Neural cell (in vitro differentiated cells): ENCODE data around the gene BROX. TPM values are rescaled to one million over a fixed set of nuclear protein-coding genes. Genes with fewer than 3 reads are reported as not detected.

Source experiments
- H2AFZ ChIP-seq: fragments of 200-600, 300-800 bp; sonication (generic), shearing (Covaris generic); 2 replicates; pipeline ENCODE4 v1.6.0; 2014; ENCODE audit warnings: low read depth, mild to moderate bottlenecking, antibody characterized with exemption, low read length, moderate library complexity
- H3F3A ChIP-seq: fragments of 200-600 bp; shearing (Covaris generic); 2 replicates; pipeline ENCODE4 v1.6.1; 2016; ENCODE audit warnings: mild to moderate bottlenecking, moderate library complexity, mixed read lengths, antibody characterized with exemption, low read length; ENCODE audit not compliant: insufficient read depth, poor library complexity, severe bottlenecking
- H3K27ac ChIP-seq: fragments of 200-600, 300-800 bp; sonication (generic), shearing (Covaris generic); 2 replicates; pipeline ENCODE4 v1.5.1; 2014; ENCODE audit warnings: mild to moderate bottlenecking, low read length, moderate library complexity
- H3K27me3 ChIP-seq: fragments of 300-800, 200-600 bp; sonication (generic), shearing (Covaris generic); 2 replicates; pipeline ENCODE4 v1.6.0; 2014; ENCODE audit warnings: mild to moderate bottlenecking, low read depth, low read length, moderate library complexity; ENCODE audit not compliant: insufficient read depth
- H3K36me3 ChIP-seq: fragments of 300-800, 200-600 bp; sonication (generic), shearing (Covaris generic); 2 replicates; pipeline ENCODE4 v1.5.1; 2014; ENCODE audit warnings: mild to moderate bottlenecking, antibody characterized with exemption, low read length, moderate library complexity; ENCODE audit not compliant: insufficient read depth
- H3K4me2 ChIP-seq: fragments of 300-800, 200-600 bp; sonication (generic), shearing (Covaris generic); 2 replicates; pipeline ENCODE4 v1.6.0; 2014; ENCODE audit warnings: mild to moderate bottlenecking, low read length
- H3K4me3 ChIP-seq: fragments of 300-800, 200-600 bp; sonication (generic), shearing (Covaris generic); 2 replicates; pipeline ENCODE4 v1.5.1; 2014; ENCODE audit warnings: mild to moderate bottlenecking, low read length, moderate library complexity
- H3K79me2 ChIP-seq: fragments of 200-600 bp; shearing (Covaris generic); replicated peaks from 2 replicates; pipeline ENCODE4 v1.6.0; 2014; ENCODE audit warnings: mild to moderate bottlenecking, low read length, moderate library complexity; ENCODE audit not compliant: insufficient read depth
- H3K9ac ChIP-seq: fragments of 300-800, 200-600 bp; sonication (generic), shearing (Covaris generic); 2 replicates; pipeline ENCODE4 v1.6.1; 2016; ENCODE audit warnings: mild to moderate bottlenecking, low read length, mixed read lengths
- H3K9me2 ChIP-seq: fragments of 200-600 bp; shearing (Covaris generic); 2 replicates; pipeline ENCODE4 v1.6.1; 2016; ENCODE audit warnings: mild to moderate bottlenecking, low read length, mixed read lengths; ENCODE audit not compliant: insufficient read depth
- H3K9me3 ChIP-seq: fragments of 200-600, 300-800 bp; sonication (generic), shearing (Covaris generic); 2 replicates; pipeline ENCODE4 v1.6.1; 2016; ENCODE audit warnings: mild to moderate bottlenecking, mixed run types, low read length, moderate library complexity, mixed read lengths
- H4K20me1 ChIP-seq: fragments of 200-600 bp; shearing (Covaris generic); 2 replicates; pipeline ENCODE4 v1.6.1; 2016; ENCODE audit warnings: mild to moderate bottlenecking, mixed run types; ENCODE audit not compliant: insufficient read depth
- EP300 ChIP-seq: fragments of 450-650 bp; conservative IDR thresholded peaks from 2 replicates; pipeline ENCODE4 v1.6.1; 2014; ENCODE audit warnings: antibody characterized with exemption, mild to moderate bottlenecking, moderate library complexity; ENCODE audit not compliant: poor library complexity, severe bottlenecking
- EZH2 ChIP-seq: fragments of 200-600, 300-800 bp; shearing (Covaris generic), sonication (generic); IDR thresholded peaks from 2 replicates; pipeline ENCODE4 v1.6.1; 2014; ENCODE audit warnings: antibody characterized with exemption, low read length, borderline replicate concordance, mild to moderate bottlenecking; ENCODE audit not compliant: insufficient read depth, poor library complexity, severe bottlenecking
- MXI1 ChIP-seq: fragments of 450-650 bp; conservative IDR thresholded peaks from 2 replicates; pipeline ENCODE4 v1.6.1; 2014; ENCODE audit warnings: antibody characterized with exemption, mild to moderate bottlenecking; ENCODE audit not compliant: poor library complexity, severe bottlenecking
- POLR2AphosphoS5 ChIP-seq: IDR thresholded peaks from 2 replicates; pipeline ENCODE4 v1.6.1; 2012
- RAD21 ChIP-seq: fragments of 450-650 bp; conservative IDR thresholded peaks from 2 replicates; pipeline ENCODE4 v1.6.1; 2014; ENCODE audit warnings: antibody characterized with exemption, mild to moderate bottlenecking, moderate library complexity
- REST ChIP-seq: IDR thresholded peaks from 2 replicates; pipeline ENCODE4 v1.6.1; 2012; ENCODE audit warnings: borderline replicate concordance
- SMC3 ChIP-seq: fragments of 450-650 bp; conservative IDR thresholded peaks from 2 replicates; pipeline ENCODE4 v1.6.1; 2014; ENCODE audit warnings: antibody characterized with exemption, mild to moderate bottlenecking, moderate library complexity; ENCODE audit not compliant: poor library complexity
- TAF1 ChIP-seq: IDR thresholded peaks from 2 replicates; pipeline ENCODE4 v1.6.1; 2012; ENCODE audit warnings: low read depth
- polyA plus RNA-seq: library from polyadenylated mRNA; depleted of rRNA; stranded (reverse); fragments of >200 nt; gene quantifications from 2 replicates; pipeline ENCODE4 v1.2.3, GENCODE V29; 2014
- TF ChIP-seq, protein P1 (sequence below): fragments of 450-650 bp; IDR thresholded peaks from 2 replicates; pipeline ENCODE4 v1.5.1; 2014; ENCODE audit warnings: antibody characterized with exemption, mild to moderate bottlenecking, moderate library complexity; ENCODE audit not compliant: poor library complexity, severe bottlenecking

BROX gene
- polyA plus RNA-seq, 1 donor from 2014 or later = 22.6 TPM

GRCh38 chr1:222757646-222758268 is 45.4 kb downstream of the BROX start:
- no peak overlapping the region for H3K4me2 ChIP-seq

DNA sequence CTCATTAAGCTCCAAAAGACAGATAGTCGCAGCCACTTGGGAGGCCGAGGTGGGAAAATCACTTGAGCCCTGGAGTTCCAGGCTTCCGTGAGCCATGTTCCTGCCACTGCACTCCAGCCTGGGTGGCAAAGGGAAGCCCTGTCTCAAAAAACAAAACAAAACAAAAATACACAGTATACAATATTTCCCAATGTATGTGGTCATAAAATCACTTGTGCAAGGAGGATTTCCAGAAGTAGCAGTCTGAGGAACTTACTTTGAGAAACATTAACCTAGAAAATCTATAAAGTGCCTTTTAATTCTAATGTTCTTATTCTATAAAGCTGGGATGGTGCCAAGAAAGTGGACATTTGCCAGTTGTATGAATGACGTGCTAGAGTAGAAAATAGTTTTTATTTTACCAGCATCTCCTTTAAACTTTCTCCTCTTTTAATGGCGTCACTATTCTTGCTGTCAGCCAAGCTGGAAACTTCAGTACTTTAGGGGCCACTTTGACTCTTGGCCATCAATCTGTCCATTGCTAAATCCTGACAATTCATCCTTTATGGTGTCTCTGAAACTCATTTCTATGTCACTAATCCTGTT is 47.2 kb downstream of the BROX start:
- H3K9me3 ChIP-seq = no peaks in the 10 kb centered on the region
- no peaks in the 10 kb centered on the region for H3K9me2 ChIP-seq
- no peaks in the 10 kb centered on the region for H3K27me3 ChIP-seq
- H3K27ac ChIP-seq = no peak overlapping the region
- H3K36me3 ChIP-seq = no peaks in the 10 kb centered on the region
- H3K9ac ChIP-seq = no peak overlapping the region
- H3K79me2 ChIP-seq = no peaks in the 10 kb centered on the region
- H3K4me2 ChIP-seq = no peak overlapping the region
- H4K20me1 ChIP-seq = no peaks in the 10 kb centered on the region
- H3K4me3 ChIP-seq = no peak overlapping the region
- no peak overlapping the region for H2AFZ ChIP-seq
- no peaks in the 10 kb centered on the region for H3F3A ChIP-seq
- TF ChIP-seq REST = no peak

More at GRCh38 chr1:222757646-222758268, 45.4 kb downstream of the BROX start:
- Histone ChIP-seq H3K79me2 (no peaks in the 10 kb centered on the region), H4K20me1 (no peaks in the 10 kb centered on the region), H3K9me3 (no peaks in the 10 kb centered on the region), H3K9me2 (no peaks in the 10 kb centered on the region), H3K27me3 (no peaks in the 10 kb centered on the region), H3K4me3 (no peak overlapping the region), H3K9ac (no peak overlapping the region), H3F3A (no peaks in the 10 kb centered on the region), H3K27ac (no peak overlapping the region), H2AFZ (no peak overlapping the region), H3K36me3 (no peaks in the 10 kb centered on the region)
- no peak for TF ChIP-seq RAD21
- TF ChIP-seq TAF1 = no peak
- no peak for TF ChIP-seq MXI1
- TF ChIP-seq EZH2 = no peak
- no peak for TF ChIP-seq EP300
- no peak for TF ChIP-seq SMC3
- TF ChIP-seq, protein P1, sequence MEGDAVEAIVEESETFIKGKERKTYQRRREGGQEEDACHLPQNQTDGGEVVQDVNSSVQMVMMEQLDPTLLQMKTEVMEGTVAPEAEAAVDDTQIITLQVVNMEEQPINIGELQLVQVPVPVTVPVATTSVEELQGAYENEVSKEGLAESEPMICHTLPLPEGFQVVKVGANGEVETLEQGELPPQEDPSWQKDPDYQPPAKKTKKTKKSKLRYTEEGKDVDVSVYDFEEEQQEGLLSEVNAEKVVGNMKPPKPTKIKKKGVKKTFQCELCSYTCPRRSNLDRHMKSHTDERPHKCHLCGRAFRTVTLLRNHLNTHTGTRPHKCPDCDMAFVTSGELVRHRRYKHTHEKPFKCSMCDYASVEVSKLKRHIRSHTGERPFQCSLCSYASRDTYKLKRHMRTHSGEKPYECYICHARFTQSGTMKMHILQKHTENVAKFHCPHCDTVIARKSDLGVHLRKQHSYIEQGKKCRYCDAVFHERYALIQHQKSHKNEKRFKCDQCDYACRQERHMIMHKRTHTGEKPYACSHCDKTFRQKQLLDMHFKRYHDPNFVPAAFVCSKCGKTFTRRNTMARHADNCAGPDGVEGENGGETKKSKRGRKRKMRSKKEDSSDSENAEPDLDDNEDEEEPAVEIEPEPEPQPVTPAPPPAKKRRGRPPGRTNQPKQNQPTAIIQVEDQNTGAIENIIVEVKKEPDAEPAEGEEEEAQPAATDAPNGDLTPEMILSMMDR = no peak
- no peak for TF ChIP-seq REST
- TF ChIP-seq POLR2AphosphoS5 = no peak
